ENCODE measurements around the gene CTNND2.

DNA sequence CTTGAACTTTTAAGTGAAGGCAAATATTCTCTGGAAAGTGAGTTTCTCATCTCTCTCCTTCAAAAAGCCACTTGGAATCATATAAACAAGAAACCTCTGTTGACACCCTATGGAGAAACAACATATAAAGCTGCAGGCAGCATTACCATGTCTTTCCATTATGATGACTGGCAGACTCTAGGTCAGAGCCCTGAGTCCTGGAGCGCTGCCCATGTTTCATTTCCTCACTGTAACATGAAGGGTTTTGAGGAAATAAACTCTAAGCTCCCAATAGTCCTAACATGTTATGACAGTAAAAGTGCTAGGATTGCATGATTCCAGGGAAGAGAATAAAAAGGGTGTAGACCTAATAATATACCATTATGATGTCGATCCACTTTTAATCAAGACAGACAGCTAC lies 220.6 kb downstream of the CTNND2 start:
- TF ChIP-seq FOXK2 (IDR thresholded peaks at IDR 0.05) (no peak), ELF4 (IDR thresholded peaks at IDR 0.05) (no peak), BHLHE40 (IDR thresholded peaks at IDR 0.05; ENCODE audit: borderline replicate concordance) (no peak), SP1 (IDR thresholded peaks at IDR 0.05) (no peak), PKNOX1 (IDR thresholded peaks at IDR 0.05) (no peak), L3MBTL2 (conservative IDR thresholded peaks at IDR 0.05) (no peak), NFRKB (IDR thresholded peaks at IDR 0.05) (no peak), FOXM1 (IDR thresholded peaks at IDR 0.05; ENCODE audit: borderline replicate concordance) (no peak), TARDBP (IDR thresholded peaks at IDR 0.05) (no peak), FOXA1 (IDR thresholded peaks at IDR 0.05) (no peak), SUZ12 (IDR thresholded peaks at IDR 0.05) (no peak), LEF1 (IDR thresholded peaks at IDR 0.05; ENCODE audit: borderline replicate concordance) (no peak)

All from HEK293T (cell line).